GM18858 (cell line): Measurements from ENCODE around the gene CENPP.
"Not testable (repeated sequence)": the region's sequence is repeated elsewhere in the genome, so short reads cannot be mapped to it uniquely, and the experiment has no call there.

Source experiments
- ATAC-seq: cut with Tn5 transposase; IDR thresholded peaks from one replicate; pipeline ENCODE4 v1.9.1; 2021; ENCODE audit not compliant: unreplicated experiment

CENPP gene

GRCh38 chr9:92377876-92378275 is 52.1 kb downstream of the CENPP start:
- ATAC-seq: no peak

GRCh38 chr9:92378865-92379560 is 53.3 kb downstream of the CENPP start:
- ATAC-seq: no peak

- no peak for ATAC-seq
Observed at GRCh38 chr9:92380603-92381002, 54.9 kb downstream of the CENPP start.

- no peak for ATAC-seq
Observed at GRCh38 chr9:92381775-92382174, 56.0 kb downstream of the CENPP start.

GRCh38 chr9:92384375-92384774 is 58.6 kb downstream of the CENPP start:
- ATAC-seq: no peak

- ATAC-seq: no peak
Observed at GRCh38 chr9:92385001-92385400, 59.2 kb downstream of the CENPP start.

- ATAC-seq: no peak
Observed at GRCh38 chr9:92385477-92385876, 59.7 kb downstream of the CENPP start.

GRCh38 chr9:92385953-92386352 is 60.2 kb downstream of the CENPP start:
- no peak for ATAC-seq

GRCh38 chr9:92392690-92393089 is 66.9 kb downstream of the CENPP start:
- ATAC-seq: no peak

- no peak for ATAC-seq
Observed at GRCh38 chr9:92393686-92394085, 67.9 kb downstream of the CENPP start.

- ATAC-seq: no peak
Observed at GRCh38 chr9:92395617-92396016, 69.9 kb downstream of the CENPP start.

GRCh38 chr9:92397853-92398252 is 72.1 kb downstream of the CENPP start:
- no peak for ATAC-seq

- ATAC-seq: no peak
Observed at GRCh38 chr9:92402360-92402759, 76.6 kb downstream of the CENPP start.

GRCh38 chr9:92402826-92403745 is 77.3 kb downstream of the CENPP start:
- ATAC-seq: no peak

GRCh38 chr9:92404042-92404836 is 78.5 kb downstream of the CENPP start, which contains the start of gene OGN:
Gene OGN, minus strand, starts transcription at chr9:92404578. Its CDS starts 1,171 bp downstream, at chr9:92403407.
- no peak for ATAC-seq

GRCh38 chr9:92405818-92406217 is 80.1 kb downstream of the CENPP start:
- no peak for ATAC-seq

GRCh38 chr9:92406477-92406876 is 80.7 kb downstream of the CENPP start:
- no peak for ATAC-seq

GRCh38 chr9:92407818-92408217 is 82.1 kb downstream of the CENPP start:
- ATAC-seq: no peak

- ATAC-seq: no peak
Observed at GRCh38 chr9:92408747-92409478, 83.2 kb downstream of the CENPP start.

GRCh38 chr9:92411157-92411556 is 85.4 kb downstream of the CENPP start:
- ATAC-seq: not testable (repeated sequence)

- no peak for ATAC-seq
Observed at GRCh38 chr9:92414566-92414965, 88.8 kb downstream of the CENPP start.
